T-cell (primary cell): ENCODE measurements around the gene MYO7A. TPM values are rescaled to one million over a fixed set of nuclear protein-coding genes. Genes with fewer than 3 reads are reported as not detected.
A peak's percentile ranks its signal among the peaks of the same experiment; 100 is the strongest.

Experiments used
- ATAC-seq, 4 experiments: fragments of 200-7000 bp in 3 of 4; fragments of 150-1000 bp in 1 of 4; cut with Tn5 transposase; replicated peaks in 1 of 4; 1 replicate in 3 of 4; 2 replicates in 1 of 4; pipeline ENCODE4 v1.10.0; 2021; ENCODE audit warnings: moderate library complexity in 3 of 4, mild to moderate bottlenecking in 2 of 4, moderate number of reproducible peaks in 1 of 4
- CTCF ChIA-PET, 2 donors: fragments of 300-600 bp; sonication (Branson Sonifier 250); formaldehyde crosslinking; loops; one replicate each; lab custom pipeline; 2022; ENCODE audit warnings: antibody characterized with exemption in 2 of 2; lab: Charles Lee
- POLR2A ChIA-PET, 2 donors: fragments of 300-600 bp; sonication (Branson Sonifier 250); formaldehyde crosslinking; loops; one replicate each; lab custom pipeline; 2022; ENCODE audit warnings: antibody characterized with exemption in 2 of 2; lab: Charles Lee
- DNase-seq, 35 experiments: peaks; one replicate each; pipeline versions ENCODE4 v3.0.0 to v3.0.0-alpha.2; 2013 to 2023
- H3K27ac ChIP-seq: one replicate; pipeline ENCODE4 v1.5.1; 2013; ENCODE audit warnings: low read length
- H3K27me3 ChIP-seq, 2 experiments: replicated peaks in 1 of 2; 1 replicate in 1 of 2; 2 replicates in 1 of 2; pipeline versions ENCODE4 v1.6.1 to v1.7.0; 2013; ENCODE audit warnings: low read length in 1 of 2, mixed read lengths in 1 of 2; ENCODE audit not compliant: control insufficient read depth in 2 of 2, insufficient read depth in 2 of 2; ENCODE audit errors: extremely low read depth in 1 of 2
- H3K36me3 ChIP-seq, 2 donors: 1 replicate in 1 of 2; 2 replicates in 1 of 2; pipeline versions ENCODE4 v1.6.1 to v1.7.0; 2013; ENCODE audit warnings: low read length in 1 of 2; ENCODE audit not compliant: control insufficient read depth in 2 of 2, insufficient read depth in 1 of 2; ENCODE audit errors: extremely low read depth in 1 of 2
- H3K4me1 ChIP-seq, 2 experiments: 1 replicate in 1 of 2; 2 replicates in 1 of 2; pipeline versions ENCODE4 v1.6.1 to v1.7.0; 2013; ENCODE audit warnings: low read length in 2 of 2, mixed read lengths in 1 of 2; ENCODE audit not compliant: insufficient read depth in 2 of 2, control insufficient read depth in 1 of 2; ENCODE audit errors: extremely low read depth in 1 of 2
- H3K4me3 ChIP-seq, 2 donors: 1 replicate in 1 of 2; 2 replicates in 1 of 2; pipeline versions ENCODE4 v1.5.1 to v1.7.0; 2013; ENCODE audit warnings: mild to moderate bottlenecking in 2 of 2, low read length in 1 of 2, moderate library complexity in 1 of 2; ENCODE audit not compliant: control insufficient read depth in 1 of 2; ENCODE audit errors: extremely low read depth in 1 of 2
- H3K9me3 ChIP-seq: 2 replicates; pipeline ENCODE4 v1.7.0; 2013
- H3K27ac Mint-ChIP-seq, 2 donors: one replicate each; pipeline ENCODE4 v1.8.0; 2020 to 2021; ENCODE audit warnings: mild to moderate bottlenecking in 2 of 2, mixed read lengths in 2 of 2
- H3K27me3 Mint-ChIP-seq, 2 donors: one replicate each; pipeline ENCODE4 v1.8.0; 2021 to 2022; ENCODE audit warnings: mixed read lengths in 2 of 2
- H3K36me3 Mint-ChIP-seq: one replicate; pipeline ENCODE4 v1.8.0; 2021; ENCODE audit warnings: mixed read lengths
- H3K4me1 Mint-ChIP-seq, 3 donors: one replicate each; pipeline ENCODE4 v1.8.0; 2020 to 2022; ENCODE audit warnings: mixed read lengths in 3 of 3, mild to moderate bottlenecking in 1 of 3
- H3K4me3 Mint-ChIP-seq, 3 donors: one replicate each; pipeline ENCODE4 v1.8.0; 2020 to 2022; ENCODE audit warnings: mild to moderate bottlenecking in 3 of 3, mixed read lengths in 3 of 3, moderate library complexity in 3 of 3
- H3K9me3 Mint-ChIP-seq, 3 donors: one replicate each; pipeline ENCODE4 v1.8.0; 2020 to 2022; ENCODE audit warnings: mixed read lengths in 3 of 3
- WGBS: methylation state at CpG from one replicate; pipeline ENCODE4 v1.1.5; 2013; ENCODE audit warnings: missing lambda C conversion rate; ENCODE audit not compliant: insufficient coverage; 5-methylcytosine and 5-hydroxymethylcytosine counted together
- total RNA-seq, 35 experiments: library from RNA in 6 of 35; stranded (reverse) in 6 of 35; fragments of 120-200 nt in 1 of 35; gene quantifications; one replicate each; pipeline versions ENCODE4 v1.2.1 to v1.2.4 and lab custom pipeline; 2013 to 2026

The MYO7A gene
- total RNA-seq, 5 donors from 2014 or later (not counting 1 experiment from before 2014, with no cell fraction given) = 0.15 to 1.7 (median 0.44) TPM

- POLR2A ChIA-PET = no interaction called here
- H3K27ac ChIP-seq = no peak overlapping the region
Observed at GRCh38 chr11:77113382-77114088, 14.5 kb upstream of the MYO7A start.

GRCh38 chr11:77114089-77114463 lies 14.0 kb upstream of the MYO7A start:
- 95% methylated on average over 6 of the region's 13 CpGs for WGBS
- ATAC-seq = no peak

More at GRCh38 chr11:77113382-77114088, 14.5 kb upstream of the MYO7A start:
- H3K4me1 ChIP-seq = no peaks in the 10 kb centered on the region
- Mint-ChIP-seq H3K4me1 (no peaks in the 10 kb centered on the region), H3K27ac (no peak overlapping the region), H3K36me3 (no peaks in the 10 kb centered on the region), H3K4me3 (no peak overlapping the region), H3K27me3 (no peaks in the 10 kb centered on the region), H3K9me3 (no peaks in the 10 kb centered on the region)
- no peak for ATAC-seq
- H3K4me3 ChIP-seq = no peak overlapping the region
- H3K27me3 ChIP-seq = peaks cover 0 to 4% of the 10 kb centered on the region in 2 experiments
- 81% methylated on average over 4 of the region's 8 CpGs for WGBS
- peak in 6 of 35 experiments; percentile 9 to 35 (median 16) for DNase-seq
- H3K9me3 ChIP-seq = no peaks in the 10 kb centered on the region
- CTCF ChIA-PET = no interaction called here
- H3K36me3 ChIP-seq = peaks cover 0 to 7% of the 10 kb centered on the region in 2 donors

GRCh38 chr11:77115181-77115611 lies 12.8 kb upstream of the MYO7A start:
- 94% methylated on average over 16 of the region's 16 CpGs for WGBS
- POLR2A ChIA-PET = no interaction called here
- no peak for ATAC-seq

More at GRCh38 chr11:77114089-77114463, 14.0 kb upstream of the MYO7A start:
- POLR2A ChIA-PET = no interaction called here
- Histone ChIP-seq H3K36me3 (peaks cover 0 to 7% of the 10 kb centered on the region in 2 donors), H3K9me3 (no peaks in the 10 kb centered on the region), H3K27me3 (peaks cover 0 to 4% of the 10 kb centered on the region in 2 experiments), H3K4me1 (no peaks in the 10 kb centered on the region), H3K27ac (no peak overlapping the region), H3K4me3 (no peak overlapping the region)
- H3K27ac Mint-ChIP-seq = no peak overlapping the region
- no peaks in the 10 kb centered on the region for H3K27me3 Mint-ChIP-seq
- H3K4me1 Mint-ChIP-seq = no peaks in the 10 kb centered on the region
- no peaks in the 10 kb centered on the region for H3K9me3 Mint-ChIP-seq
- no peaks in the 10 kb centered on the region for H3K36me3 Mint-ChIP-seq
- CTCF ChIA-PET = no interaction called here
- no peak overlapping the region for H3K4me3 Mint-ChIP-seq
- no peak for DNase-seq

GRCh38 chr11:77115956-77116355 lies 12.1 kb upstream of the MYO7A start:
- H3K27me3 Mint-ChIP-seq = no peaks in the 10 kb centered on the region
- 57% methylated on average over 1 of the region's 15 CpGs for WGBS
- H3K4me3 ChIP-seq = no peak overlapping the region
- no peak overlapping the region for H3K4me3 Mint-ChIP-seq
- DNase-seq = no peak
- POLR2A ChIA-PET = no interaction called here
- H3K27me3 ChIP-seq = peaks cover 0 to under 1% of the 10 kb centered on the region in 2 experiments
- CTCF ChIA-PET = interaction anchor here in 1 of 2 donors (1.5 kb wide), 1 partner anchor 11 kb away, joined by 4 read pairs; no protein-coding TSS in a partner anchor
- no peaks in the 10 kb centered on the region for H3K9me3 Mint-ChIP-seq
- ATAC-seq = no peak
- no peak overlapping the region for H3K27ac ChIP-seq
- no peak overlapping the region for H3K27ac Mint-ChIP-seq
- no peaks in the 10 kb centered on the region for H3K36me3 Mint-ChIP-seq
- H3K4me1 ChIP-seq = no peaks in the 10 kb centered on the region
- H3K4me1 Mint-ChIP-seq = no peaks in the 10 kb centered on the region
- peaks cover 0 to 11% of the 10 kb centered on the region in 2 donors for H3K36me3 ChIP-seq
- no peaks in the 10 kb centered on the region for H3K9me3 ChIP-seq

More at GRCh38 chr11:77115181-77115611, 12.8 kb upstream of the MYO7A start:
- Mint-ChIP-seq H3K27ac (no peak overlapping the region), H3K4me1 (no peaks in the 10 kb centered on the region), H3K27me3 (no peaks in the 10 kb centered on the region), H3K9me3 (no peaks in the 10 kb centered on the region), H3K36me3 (no peaks in the 10 kb centered on the region), H3K4me3 (no peak overlapping the region)
- no peak overlapping the region for H3K27ac ChIP-seq
- no peaks in the 10 kb centered on the region for H3K4me1 ChIP-seq
- CTCF ChIA-PET = no interaction called here
- H3K4me3 ChIP-seq = no peak overlapping the region
- peaks cover 0 to 5% of the 10 kb centered on the region in 2 donors for H3K36me3 ChIP-seq
- H3K9me3 ChIP-seq = no peaks in the 10 kb centered on the region
- peaks cover 0 to 4% of the 10 kb centered on the region in 2 experiments for H3K27me3 ChIP-seq
- DNase-seq = no peak

- no peaks in the 10 kb centered on the region for H3K4me1 Mint-ChIP-seq
- Histone ChIP-seq H3K4me1 (no peaks in the 10 kb centered on the region), H3K9me3 (no peaks in the 10 kb centered on the region), H3K4me3 (no peak overlapping the region), H3K36me3 (peaks cover 0 to 13% of the 10 kb centered on the region in 2 donors), H3K27me3 (no peaks in the 10 kb centered on the region), H3K27ac (no peak overlapping the region)
- ChIA-PET CTCF (no interaction called here), POLR2A (no interaction called here)
- H3K27me3 Mint-ChIP-seq = no peaks in the 10 kb centered on the region
- 65% methylated on average over 3 of the region's 7 CpGs for WGBS
- no peak for DNase-seq
- H3K36me3 Mint-ChIP-seq = no peaks in the 10 kb centered on the region
- H3K4me3 Mint-ChIP-seq = no peak overlapping the region
- H3K27ac Mint-ChIP-seq = no peak overlapping the region
- H3K9me3 Mint-ChIP-seq = no peaks in the 10 kb centered on the region
- no peak for ATAC-seq
Observed at GRCh38 chr11:77117492-77117891, 10.6 kb upstream of the MYO7A start.

DNA sequence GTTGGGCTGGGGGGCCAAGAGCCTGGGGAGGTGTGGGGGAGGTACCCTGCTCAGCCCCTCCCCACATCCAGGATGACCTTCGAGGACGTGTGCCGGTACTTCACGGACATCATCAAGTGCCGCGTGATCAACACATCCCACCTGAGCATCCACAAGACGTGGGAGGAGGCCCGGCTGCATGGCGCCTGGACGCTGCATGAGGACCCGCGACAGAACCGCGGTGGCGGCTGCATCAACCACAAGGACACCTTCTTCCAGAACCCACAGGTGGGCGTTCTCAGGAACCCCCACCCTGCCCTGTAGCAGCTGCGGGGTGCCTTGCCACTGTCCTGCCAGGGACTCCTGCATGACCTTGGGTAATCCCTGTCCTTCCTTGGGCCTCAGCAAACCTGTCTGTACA lies 10.0 kb upstream of the MYO7A start:
- H3K27ac ChIP-seq = no peak overlapping the region
- no peaks in the 10 kb centered on the region for H3K9me3 ChIP-seq
- no peaks in the 10 kb centered on the region for H3K4me1 ChIP-seq
- peaks cover 0 to 13% of the 10 kb centered on the region in 2 donors for H3K36me3 ChIP-seq
- Mint-ChIP-seq H3K36me3 (no peaks in the 10 kb centered on the region), H3K9me3 (no peaks in the 10 kb centered on the region), H3K4me3 (no peak overlapping the region), H3K27me3 (no peaks in the 10 kb centered on the region), H3K27ac (no peak overlapping the region), H3K4me1 (no peaks in the 10 kb centered on the region)
- 85% methylated on average over 11 of the region's 17 CpGs for WGBS
- ChIA-PET POLR2A (no interaction called here), CTCF (no interaction called here)
- ATAC-seq (no peak), DNase-seq (no peak)
- no peaks in the 10 kb centered on the region for H3K27me3 ChIP-seq
- H3K4me3 ChIP-seq = no peak overlapping the region
